Stimulated activated CD8-positive, alpha-beta memory T cell treated with anti-CD3 and anti-CD28 coated beads, Interleukin-12 subunit alpha, Interleukin-12 subunit beta, amount 100 ng/mL, for 24 hours (primary cell): Measurements from ENCODE around the gene DUSP21.
"Not testable (repeated sequence)": the region's sequence is repeated elsewhere in the genome, so short reads cannot be mapped to it uniquely, and the experiment has no call there.

Experiments
- DNase-seq: peaks from one replicate; pipeline ENCODE4 v3.0.0-alpha.2; 2020; ENCODE audit errors: extremely low read depth

DUSP21 gene

GRCh38 chrX:44843753-44844152 lies at the start of gene DUSP21:
Gene DUSP21, plus strand, starts transcription at chrX:44844021. Its CDS starts 112 bp downstream, at chrX:44844133.
- DNase-seq = no peak

DNA sequence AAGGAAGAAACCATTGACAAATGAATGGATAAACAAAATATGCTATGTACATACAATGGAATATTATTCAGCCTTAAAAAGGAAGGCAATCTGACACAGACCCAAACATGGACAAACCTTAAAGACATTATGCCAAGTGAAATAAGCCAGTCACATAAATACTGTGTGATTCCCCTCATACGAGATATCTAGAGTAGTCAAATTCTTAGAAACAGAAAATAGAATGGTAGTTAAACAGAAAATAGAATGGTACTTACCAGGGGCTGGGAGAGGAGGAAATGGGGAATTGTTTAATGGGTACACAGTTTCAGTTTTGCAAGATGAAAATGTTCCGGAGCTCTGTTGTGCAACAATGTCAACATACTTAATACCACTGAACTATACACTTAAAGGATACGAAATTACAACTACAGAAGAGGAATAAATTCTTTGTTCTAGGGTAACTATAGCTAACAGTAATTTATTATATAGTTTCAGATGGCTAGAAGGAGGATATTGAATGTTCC lies 47.8 kb upstream of the DUSP21 start:
- DNase-seq = no peak

DNA sequence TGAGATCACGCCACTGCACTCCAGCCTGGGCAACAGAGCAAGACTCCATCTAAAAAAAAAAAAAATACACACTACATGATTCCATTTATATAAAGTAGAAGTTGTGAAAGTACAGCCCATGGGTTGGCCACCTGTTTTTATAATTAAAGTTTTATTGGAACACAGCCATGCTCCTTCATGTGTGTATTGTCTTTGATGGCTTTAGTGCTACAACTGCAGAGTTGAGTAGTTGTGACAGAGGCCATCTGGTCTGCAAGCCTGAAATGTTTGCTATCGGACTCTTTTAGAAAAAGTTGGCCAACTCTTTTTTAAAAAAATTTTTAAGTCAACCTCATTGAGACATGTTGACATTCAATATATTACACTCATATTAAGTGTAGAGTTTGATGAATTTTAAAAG lies 41.2 kb upstream of the DUSP21 start:
- no peak for DNase-seq

GRCh38 chrX:44815681-44816080 lies 28.1 kb upstream of the DUSP21 start:
- no peak for DNase-seq

DNA sequence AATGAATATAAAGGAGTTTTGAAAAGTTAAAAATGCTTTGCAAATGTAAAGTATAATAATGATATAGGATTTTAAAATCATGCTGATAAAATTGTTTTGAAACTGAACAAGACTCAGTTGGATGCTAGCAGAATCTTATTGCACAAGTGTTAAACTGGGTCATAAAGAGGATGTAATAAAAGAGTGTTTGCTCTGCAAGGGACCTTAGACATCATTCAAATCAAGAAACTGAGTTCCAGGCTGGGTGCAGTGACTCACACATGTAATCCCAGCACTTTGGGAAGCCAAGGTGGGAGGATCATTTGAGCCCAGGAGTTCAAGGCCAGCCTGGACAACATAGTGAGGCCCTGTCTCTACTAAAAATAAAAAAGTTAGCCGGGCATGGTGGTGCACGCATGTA lies 27.5 kb upstream of the DUSP21 start:
- no peak for DNase-seq

DNA sequence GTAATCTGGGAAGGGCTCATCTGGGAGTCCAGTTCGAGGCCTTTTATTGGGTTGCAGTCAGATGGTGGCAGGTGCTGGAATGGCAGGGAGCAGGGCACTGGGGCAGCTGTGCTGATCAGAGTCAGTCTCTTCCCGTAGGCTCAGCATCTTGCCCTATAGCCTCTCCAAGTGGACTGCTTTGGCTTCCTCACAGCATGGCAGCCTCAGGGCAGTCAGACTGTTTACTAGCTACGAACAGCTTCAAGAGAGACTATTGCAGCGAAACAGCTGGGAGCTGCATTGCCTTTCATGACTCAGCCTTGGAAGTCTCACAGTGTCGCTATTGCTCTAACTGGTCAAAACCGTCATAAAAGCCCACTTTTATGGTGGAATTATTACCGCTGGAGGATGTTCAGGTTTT lies 26.8 kb upstream of the DUSP21 start:
- DNase-seq = no peak

- DNase-seq = no peak
Measured at GRCh38 chrX:44822601-44823000, 21.2 kb upstream of the DUSP21 start.

GRCh38 chrX:44823193-44823592 lies 20.6 kb upstream of the DUSP21 start:
- not testable (repeated sequence) for DNase-seq

GRCh38 chrX:44828008-44828605 lies 15.7 kb upstream of the DUSP21 start:
- DNase-seq = no peak

GRCh38 chrX:44829832-44830231 lies 14.0 kb upstream of the DUSP21 start:
- no peak for DNase-seq

- DNase-seq = no peak
Measured at GRCh38 chrX:44842550-44843317, 1.1 kb upstream of the DUSP21 start.

GRCh38 chrX:44843318-44843702 lies 511 bp upstream of the DUSP21 start:
- no peak for DNase-seq

DNA sequence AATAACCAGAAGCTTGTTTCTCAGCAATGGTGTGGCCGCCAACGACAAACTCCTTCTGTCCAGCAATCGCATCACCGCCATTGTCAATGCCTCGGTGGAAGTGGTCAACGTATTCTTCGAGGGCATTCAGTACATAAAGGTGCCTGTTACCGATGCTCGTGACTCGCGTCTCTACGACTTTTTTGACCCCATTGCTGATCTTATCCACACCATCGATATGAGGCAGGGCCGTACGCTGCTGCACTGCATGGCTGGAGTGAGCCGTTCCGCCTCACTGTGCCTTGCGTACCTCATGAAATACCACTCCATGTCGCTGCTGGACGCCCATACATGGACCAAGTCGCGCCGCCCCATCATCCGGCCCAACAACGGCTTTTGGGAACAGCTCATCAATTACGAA lies 383 bp downstream of the DUSP21 start:
- DNase-seq = no peak

- DNase-seq = not testable (repeated sequence)
Measured at GRCh38 chrX:44850891-44851290, 7.1 kb downstream of the DUSP21 start.

GRCh38 chrX:44871114-44871645 lies 27.4 kb downstream of the DUSP21 start:
- DNase-seq = no peak

GRCh38 chrX:44871931-44872820 lies 28.4 kb downstream of the DUSP21 start:
- DNase-seq = no peak

- peak; percentile 87 for DNase-seq
Measured at GRCh38 chrX:44872821-44873414, 29.1 kb downstream of the DUSP21 start, which contains the start of gene KDM6A. Gene KDM6A, plus strand, starts transcription at chrX:44873188. Its CDS starts 364 bp downstream, at chrX:44873552.

DNA sequence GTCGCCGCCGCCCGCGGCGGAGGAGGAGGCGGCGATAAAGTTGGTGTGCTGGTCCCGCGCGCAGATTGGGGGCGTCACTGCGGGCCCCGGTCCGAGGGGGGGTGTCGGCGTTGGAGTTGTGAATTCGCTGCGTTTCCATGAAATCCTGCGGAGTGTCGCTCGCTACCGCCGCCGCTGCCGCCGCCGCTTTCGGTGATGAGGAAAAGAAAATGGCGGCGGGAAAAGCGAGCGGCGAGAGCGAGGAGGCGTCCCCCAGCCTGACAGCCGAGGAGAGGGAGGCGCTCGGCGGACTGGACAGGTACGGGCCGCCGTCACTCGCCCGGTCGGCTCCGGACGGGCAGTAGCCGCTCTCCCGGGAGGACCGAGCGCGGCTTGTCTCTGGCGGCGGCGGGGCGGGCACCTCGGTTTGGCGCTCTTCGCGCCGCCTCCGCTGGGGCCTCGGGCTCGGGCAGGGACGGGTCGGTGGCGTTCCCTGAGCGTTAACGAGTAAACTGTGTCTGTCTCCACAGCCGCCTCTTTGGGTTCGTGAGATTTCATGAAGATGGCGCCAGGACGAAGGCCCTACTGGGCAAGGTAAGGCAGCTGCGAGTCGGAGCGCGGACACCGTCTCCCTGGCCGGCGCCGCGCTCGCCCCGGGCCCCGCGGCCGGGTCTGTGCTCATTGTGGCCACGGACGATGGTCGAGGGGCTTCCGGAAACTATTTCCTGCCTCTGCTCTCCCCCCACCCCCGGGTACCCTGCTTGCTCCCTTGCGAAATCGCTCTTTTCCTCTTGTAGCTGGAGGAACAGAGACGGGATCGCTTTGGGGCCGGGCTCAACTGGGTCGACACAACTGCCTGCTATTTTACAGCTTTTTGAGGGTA lies 29.8 kb downstream of the DUSP21 start:
- DNase-seq = no peak

DNA sequence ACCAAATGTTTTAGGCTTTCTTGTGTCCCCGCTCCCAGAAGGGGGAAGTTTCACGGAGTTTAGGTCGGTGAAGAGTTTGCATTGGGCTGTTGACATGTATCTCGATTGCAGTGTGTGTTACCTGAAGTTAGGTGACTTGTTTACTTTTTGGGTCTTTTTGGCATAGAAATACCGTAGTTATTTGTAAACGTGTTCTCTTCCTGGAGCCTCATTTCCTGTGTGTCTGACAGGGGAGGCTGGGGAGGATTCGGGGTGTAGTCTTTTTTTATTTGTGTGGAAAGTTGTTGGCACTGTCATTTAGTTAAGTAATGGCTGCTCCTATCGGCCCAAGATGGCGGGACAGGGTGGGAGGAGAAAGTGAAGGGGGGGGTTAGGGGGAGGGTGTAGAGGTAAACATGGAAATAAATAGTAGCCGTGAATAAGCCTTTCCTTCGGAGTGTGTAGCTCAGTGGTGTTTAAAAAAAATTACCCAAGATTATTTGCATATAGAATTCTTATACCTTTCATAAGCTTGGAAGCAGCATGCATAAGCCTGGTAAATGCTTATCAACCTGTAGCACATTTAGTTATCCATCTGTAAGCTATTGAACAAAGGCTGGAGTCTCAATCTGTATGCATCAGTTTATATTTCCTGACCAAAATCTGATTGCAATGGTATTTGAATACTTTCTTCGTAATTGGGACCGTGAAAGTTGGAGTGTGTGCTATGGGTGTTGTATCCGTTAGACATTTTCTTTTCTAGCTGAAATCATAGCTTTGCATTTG lies 30.8 kb downstream of the DUSP21 start:
- DNase-seq = no peak

- no peak for DNase-seq
Measured at GRCh38 chrX:44875185-44875489, 31.3 kb downstream of the DUSP21 start.
